Astrocyte (in vitro differentiated cells and primary cell): ENCODE measurements around the gene ABLIM2. TPM values are rescaled to one million over a fixed set of nuclear protein-coding genes. Genes with fewer than 3 reads are reported as not detected.

ENCODE experiments used
- DNase-seq: peaks from one replicate; pipeline ENCODE4 v3.0.0-alpha.2; 2010; ENCODE audit warnings: low read depth
- FAIRE-seq: peaks from 2 replicates; lab custom pipeline; 2011; peaks lifted over from hg19 to GRCh38; lab: Jason Lieb, UNC
- H2AFZ ChIP-seq: 2 replicates; pipeline ENCODE4 v1.6.0; 2012; ENCODE audit warnings: low read depth, low read length, inconsistent platforms
- H3K27ac ChIP-seq: 2 replicates; pipeline ENCODE4 v1.5.1; 2011; ENCODE audit warnings: low read depth, low read length, inconsistent platforms
- H3K27me3 ChIP-seq: 2 replicates; pipeline ENCODE4 v1.6.0; 2011; ENCODE audit warnings: low read length, inconsistent platforms; ENCODE audit not compliant: insufficient read depth
- H3K36me3 ChIP-seq: 2 replicates; pipeline ENCODE4 v1.5.1; 2011; ENCODE audit warnings: low read length, inconsistent platforms; ENCODE audit not compliant: insufficient read depth
- H3K4me1 ChIP-seq: 2 replicates; pipeline ENCODE4 v1.5.1; 2011; ENCODE audit warnings: low read length, inconsistent platforms; ENCODE audit not compliant: insufficient read depth
- H3K4me2 ChIP-seq: 2 replicates; pipeline ENCODE4 v1.6.0; 2012; ENCODE audit warnings: low read length, inconsistent platforms
- H3K4me3 ChIP-seq: 2 replicates; pipeline ENCODE4 v1.5.1; 2011; ENCODE audit warnings: low read depth, mild to moderate bottlenecking, low read length, inconsistent platforms; ENCODE audit not compliant: insufficient read depth
- H3K79me2 ChIP-seq: 2 replicates; pipeline ENCODE4 v1.6.0; 2012; ENCODE audit warnings: mild to moderate bottlenecking, low read length, inconsistent platforms; ENCODE audit not compliant: insufficient read depth
- H3K9ac ChIP-seq: 2 replicates; pipeline ENCODE4 v1.6.0; 2012; ENCODE audit warnings: mild to moderate bottlenecking, low read length, inconsistent platforms
- H3K9me3 ChIP-seq: 2 replicates; pipeline ENCODE4 v1.5.1; 2012; ENCODE audit warnings: low read depth, mild to moderate bottlenecking, low read length, inconsistent platforms; ENCODE audit not compliant: insufficient read depth
- H4K20me1 ChIP-seq: 2 replicates; pipeline ENCODE4 v1.6.0; 2012; ENCODE audit warnings: low read length, inconsistent platforms; ENCODE audit not compliant: insufficient read depth
- H3K27ac Mint-ChIP-seq: one replicate; pipeline ENCODE4 v1.8.0; 2021; ENCODE audit warnings: mild to moderate bottlenecking, mixed read lengths; ENCODE audit not compliant: unreplicated experiment
- H3K27me3 Mint-ChIP-seq: one replicate; pipeline ENCODE4 v1.8.0; 2021; ENCODE audit warnings: low read depth, mixed read lengths; ENCODE audit not compliant: unreplicated experiment
- H3K36me3 Mint-ChIP-seq: one replicate; pipeline ENCODE4 v1.8.0; 2021; ENCODE audit warnings: low read depth, mixed read lengths; ENCODE audit not compliant: unreplicated experiment
- H3K4me1 Mint-ChIP-seq: one replicate; pipeline ENCODE4 v1.8.0; 2021; ENCODE audit warnings: low read depth, mixed read lengths; ENCODE audit not compliant: unreplicated experiment
- H3K4me3 Mint-ChIP-seq: one replicate; pipeline ENCODE4 v1.8.0; 2021; ENCODE audit warnings: mild to moderate bottlenecking, moderate library complexity, mixed read lengths; ENCODE audit not compliant: unreplicated experiment
- H3K9me3 Mint-ChIP-seq: one replicate; pipeline ENCODE4 v1.8.0; 2021; ENCODE audit warnings: mild to moderate bottlenecking, mixed read lengths; ENCODE audit not compliant: unreplicated experiment
- EZH2 ChIP-seq: IDR thresholded peaks from 2 replicates; pipeline ENCODE4 v1.6.1; 2012; ENCODE audit warnings: mild to moderate bottlenecking, low read length, inconsistent platforms; ENCODE audit not compliant: insufficient read depth
- total RNA-seq: library from RNA; stranded (reverse); gene quantifications from 2 replicates; pipeline ENCODE4 v1.2.1, GENCODE V29; 2021
- TF ChIP-seq, protein P1 (sequence below): IDR thresholded peaks from 2 replicates; pipeline ENCODE4 v1.5.1; 2011; ENCODE audit warnings: low read depth, mild to moderate bottlenecking, inconsistent platforms, low read length, moderate library complexity; ENCODE audit not compliant: insufficient read depth

ABLIM2 gene
- total RNA-seq, 1 donor from 2014 or later: 0.50 TPM

DNA sequence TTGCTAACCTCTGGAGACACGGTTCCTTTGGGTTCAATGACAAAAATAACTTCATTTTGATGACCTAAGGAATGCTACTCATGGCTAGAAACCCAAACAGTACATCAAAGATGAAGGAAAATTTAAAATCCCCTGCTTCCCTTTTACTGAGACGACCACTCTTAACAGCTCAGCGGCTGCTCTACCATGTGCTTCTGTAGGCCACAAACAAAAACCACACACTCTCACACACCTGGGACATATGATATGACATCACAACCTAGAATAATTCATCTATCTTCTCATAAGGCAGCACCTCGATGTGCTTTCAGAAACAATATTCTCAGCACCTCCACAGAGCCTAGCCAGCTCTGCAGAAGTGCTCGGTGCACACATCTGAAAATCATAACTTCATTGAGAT lies 34.7 kb downstream of the ABLIM2 start:
- no peak overlapping the region for H3K9ac ChIP-seq
- Mint-ChIP-seq H3K36me3 (no peaks in the 10 kb centered on the region), H3K27ac (no peak overlapping the region), H3K4me1 (peaks cover 4% of the 10 kb centered on the region), H3K4me3 (no peak overlapping the region), H3K27me3 (peaks cover 35% of the 10 kb centered on the region), H3K9me3 (no peaks in the 10 kb centered on the region)
- no peak overlapping the region for H2AFZ ChIP-seq
- H3K4me3 ChIP-seq: no peak overlapping the region
- H3K27ac ChIP-seq: no peak overlapping the region
- DNase-seq: no peak
- H3K4me2 ChIP-seq: no peak overlapping the region
- no peaks in the 10 kb centered on the region for H3K36me3 ChIP-seq
- H3K4me1 ChIP-seq: no peaks in the 10 kb centered on the region
- no peak for TF ChIP-seq EZH2
- peaks cover 20% of the 10 kb centered on the region for H3K27me3 ChIP-seq
- no peaks in the 10 kb centered on the region for H3K9me3 ChIP-seq
- FAIRE-seq: no peak
- H4K20me1 ChIP-seq: no peaks in the 10 kb centered on the region
- H3K79me2 ChIP-seq: no peaks in the 10 kb centered on the region

DNA sequence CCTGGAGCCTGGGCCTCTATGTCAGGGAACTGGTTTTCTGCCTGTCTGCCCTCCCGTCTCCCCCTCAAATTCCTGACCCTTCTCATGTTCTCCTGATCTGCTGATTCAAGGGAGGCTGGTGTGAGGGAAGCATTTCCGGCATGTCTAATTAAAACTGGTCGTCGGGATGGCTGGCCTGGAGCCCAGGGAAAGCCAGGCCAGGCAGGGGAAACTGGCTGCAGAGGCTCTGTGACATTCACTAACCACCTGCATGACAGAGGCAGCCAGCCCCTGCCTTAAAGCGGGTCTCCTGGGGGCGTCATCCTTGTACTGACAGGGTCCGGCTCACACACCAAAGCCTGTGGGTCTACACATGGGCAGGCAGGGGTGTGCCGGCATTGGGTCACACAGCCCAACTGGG lies 35.2 kb downstream of the ABLIM2 start:
- H4K20me1 ChIP-seq: no peaks in the 10 kb centered on the region
- H3K4me2 ChIP-seq: no peak overlapping the region
- H3K36me3 ChIP-seq: no peaks in the 10 kb centered on the region
- no peak for TF ChIP-seq EZH2
- TF ChIP-seq, protein P1, sequence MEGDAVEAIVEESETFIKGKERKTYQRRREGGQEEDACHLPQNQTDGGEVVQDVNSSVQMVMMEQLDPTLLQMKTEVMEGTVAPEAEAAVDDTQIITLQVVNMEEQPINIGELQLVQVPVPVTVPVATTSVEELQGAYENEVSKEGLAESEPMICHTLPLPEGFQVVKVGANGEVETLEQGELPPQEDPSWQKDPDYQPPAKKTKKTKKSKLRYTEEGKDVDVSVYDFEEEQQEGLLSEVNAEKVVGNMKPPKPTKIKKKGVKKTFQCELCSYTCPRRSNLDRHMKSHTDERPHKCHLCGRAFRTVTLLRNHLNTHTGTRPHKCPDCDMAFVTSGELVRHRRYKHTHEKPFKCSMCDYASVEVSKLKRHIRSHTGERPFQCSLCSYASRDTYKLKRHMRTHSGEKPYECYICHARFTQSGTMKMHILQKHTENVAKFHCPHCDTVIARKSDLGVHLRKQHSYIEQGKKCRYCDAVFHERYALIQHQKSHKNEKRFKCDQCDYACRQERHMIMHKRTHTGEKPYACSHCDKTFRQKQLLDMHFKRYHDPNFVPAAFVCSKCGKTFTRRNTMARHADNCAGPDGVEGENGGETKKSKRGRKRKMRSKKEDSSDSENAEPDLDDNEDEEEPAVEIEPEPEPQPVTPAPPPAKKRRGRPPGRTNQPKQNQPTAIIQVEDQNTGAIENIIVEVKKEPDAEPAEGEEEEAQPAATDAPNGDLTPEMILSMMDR: no peak
- no peak overlapping the region for H3K27ac Mint-ChIP-seq
- H3K4me1 Mint-ChIP-seq: peaks cover 4% of the 10 kb centered on the region
- H3K9ac ChIP-seq: no peak overlapping the region
- H3K79me2 ChIP-seq: no peaks in the 10 kb centered on the region
- H2AFZ ChIP-seq: peak overlapping the region; percentile 1
- H3K27ac ChIP-seq: no peak overlapping the region
- H3K9me3 ChIP-seq: no peaks in the 10 kb centered on the region
- DNase-seq (peak; percentile 24), FAIRE-seq (no peak)
- H3K4me3 ChIP-seq: no peak overlapping the region
- H3K36me3 Mint-ChIP-seq: no peaks in the 10 kb centered on the region
- H3K27me3 Mint-ChIP-seq: peaks cover 40% of the 10 kb centered on the region
- H3K27me3 ChIP-seq: peaks cover 20% of the 10 kb centered on the region
- no peaks in the 10 kb centered on the region for H3K9me3 Mint-ChIP-seq
- no peaks in the 10 kb centered on the region for H3K4me1 ChIP-seq
- no peak overlapping the region for H3K4me3 Mint-ChIP-seq

DNA sequence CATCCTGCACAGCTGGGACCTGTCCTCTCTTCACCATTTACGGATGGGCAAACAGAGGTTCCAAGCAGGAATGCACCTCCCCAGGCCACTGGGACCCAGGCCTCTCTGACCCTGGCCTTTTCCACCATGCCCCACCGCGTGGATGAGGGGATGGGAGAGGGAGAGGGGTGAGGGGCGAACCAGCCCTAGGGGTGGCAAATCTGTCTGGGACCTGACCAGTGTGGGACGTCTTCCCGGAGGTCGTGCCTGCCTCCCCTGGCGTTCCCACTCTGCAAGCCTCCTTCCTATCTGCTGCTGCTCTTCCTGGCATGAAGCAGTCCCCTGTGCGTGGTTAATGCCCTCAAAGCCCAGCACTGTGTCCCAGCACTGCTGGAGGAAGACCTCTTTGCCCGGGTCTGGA lies 35.9 kb downstream of the ABLIM2 start:
- Histone ChIP-seq H2AFZ (no peak overlapping the region), H3K9ac (no peak overlapping the region), H3K27ac (no peak overlapping the region), H3K4me1 (no peaks in the 10 kb centered on the region), H3K9me3 (no peaks in the 10 kb centered on the region), H3K79me2 (no peaks in the 10 kb centered on the region), H3K27me3 (peaks cover 20% of the 10 kb centered on the region), H3K4me3 (no peak overlapping the region), H3K36me3 (no peaks in the 10 kb centered on the region), H3K4me2 (no peak overlapping the region), H4K20me1 (no peaks in the 10 kb centered on the region)
- Mint-ChIP-seq H3K4me1 (peaks cover 4% of the 10 kb centered on the region), H3K27me3 (peaks cover 37% of the 10 kb centered on the region), H3K4me3 (no peak overlapping the region), H3K27ac (no peak overlapping the region), H3K9me3 (no peaks in the 10 kb centered on the region), H3K36me3 (no peaks in the 10 kb centered on the region)
- no peak for TF ChIP-seq EZH2
- TF ChIP-seq, protein P1: no peak
- DNase-seq: no peak
- FAIRE-seq: no peak
